Mesenchymal stem cell (in vitro differentiated cells and primary cell): ENCODE data around the gene C17orf113.

ENCODE experiments used
- DNase-seq: peaks from one replicate; pipeline ENCODE4 v3.0.0-alpha.2; 2013
- H2AFZ ChIP-seq: one replicate; pipeline ENCODE4 v1.6.1; 2013; ENCODE audit warnings: low read depth, mild to moderate bottlenecking, control low read depth, inconsistent platforms, low read length, moderate library complexity
- H2AK5ac ChIP-seq: 2 replicates; pipeline ENCODE4 v1.6.1; 2013; ENCODE audit warnings: low read length, moderate library complexity, mild to moderate bottlenecking, inconsistent platforms; ENCODE audit not compliant: severe bottlenecking
- H2BK120ac ChIP-seq: one replicate; pipeline ENCODE4 v1.6.1; 2013; ENCODE audit warnings: low read depth, mild to moderate bottlenecking, inconsistent platforms, low read length, moderate library complexity
- H2BK12ac ChIP-seq, 2 experiments: one replicate each; pipeline ENCODE4 v1.6.1; 2013; ENCODE audit warnings: inconsistent platforms in 2 of 2, low read length in 2 of 2, mild to moderate bottlenecking in 2 of 2, moderate library complexity in 2 of 2, control low read depth in 1 of 2
- H2BK15ac ChIP-seq: one replicate; pipeline ENCODE4 v1.6.1; 2013; ENCODE audit warnings: mild to moderate bottlenecking, low read depth, inconsistent platforms; ENCODE audit not compliant: poor library complexity, severe bottlenecking
- H2BK5ac ChIP-seq: 2 replicates; pipeline ENCODE4 v1.6.1; 2013; ENCODE audit warnings: low read depth, mild to moderate bottlenecking, low read length, control low read depth, inconsistent platforms; ENCODE audit not compliant: poor library complexity, severe bottlenecking
- H3K14ac ChIP-seq, 2 experiments: one replicate each; pipeline ENCODE4 v1.6.1; 2013; ENCODE audit warnings: inconsistent platforms in 2 of 2, low read length in 2 of 2, control low read depth in 1 of 2, mild to moderate bottlenecking in 1 of 2, moderate library complexity in 1 of 2
- H3K18ac ChIP-seq, 2 experiments: one replicate each; pipeline ENCODE4 v1.6.1; 2013; ENCODE audit warnings: inconsistent platforms in 2 of 2, low read length in 2 of 2, control low read depth in 1 of 2, low read depth in 1 of 2, mild to moderate bottlenecking in 1 of 2
- H3K23ac ChIP-seq, 2 experiments: one replicate each; pipeline ENCODE4 v1.6.1; 2013; ENCODE audit warnings: inconsistent platforms in 2 of 2, low read length in 2 of 2, mild to moderate bottlenecking in 2 of 2, moderate library complexity in 2 of 2, control low read depth in 1 of 2
- H3K27ac ChIP-seq: 2 replicates; pipeline ENCODE4 v1.5.1; 2013; ENCODE audit warnings: mild to moderate bottlenecking, moderate library complexity, low read length, control low read depth, inconsistent platforms; ENCODE audit not compliant: poor library complexity, severe bottlenecking
- H3K27me3 ChIP-seq, 2 experiments: 2 replicates each; pipeline versions ENCODE4 v1.6.1 to v1.7.0; 2013; ENCODE audit warnings: low read length in 2 of 2, mild to moderate bottlenecking in 2 of 2, moderate library complexity in 2 of 2, control low read depth in 1 of 2, inconsistent platforms in 1 of 2; ENCODE audit not compliant: control insufficient read depth in 1 of 2, insufficient read depth in 1 of 2
- H3K36me3 ChIP-seq, 2 experiments: 2 replicates each; pipeline versions ENCODE4 v1.6.1 to v1.7.0; 2013; ENCODE audit warnings: low read length in 2 of 2, control low read depth in 1 of 2, inconsistent platforms in 1 of 2, low read depth in 1 of 2, mild to moderate bottlenecking in 1 of 2; ENCODE audit not compliant: insufficient read depth in 2 of 2, control insufficient read depth in 1 of 2
- H3K4ac ChIP-seq, 2 experiments: one replicate each; pipeline ENCODE4 v1.6.1; 2013; ENCODE audit warnings: inconsistent platforms in 2 of 2, low read length in 2 of 2, mild to moderate bottlenecking in 2 of 2, moderate library complexity in 2 of 2, control low read depth in 1 of 2, low read depth in 1 of 2
- H3K4me1 ChIP-seq: 2 replicates; pipeline ENCODE4 v1.6.1; 2013; ENCODE audit warnings: low read depth, low read length, control low read depth; ENCODE audit not compliant: control insufficient read depth, insufficient read depth
- H3K4me2 ChIP-seq: 2 replicates; pipeline ENCODE4 v1.6.1; 2013; ENCODE audit warnings: low read length, mild to moderate bottlenecking, inconsistent platforms; ENCODE audit not compliant: poor library complexity, severe bottlenecking
- H3K4me3 ChIP-seq, 2 experiments: 2 replicates each; pipeline versions ENCODE4 v1.5.1 to v1.7.0; 2013; ENCODE audit warnings: low read length in 2 of 2, mild to moderate bottlenecking in 2 of 2, control low read depth in 1 of 2, low read depth in 1 of 2; ENCODE audit not compliant: insufficient read depth in 1 of 2
- H3K79me1 ChIP-seq: replicated peaks from 2 replicates; pipeline ENCODE4 v1.6.1; 2013; ENCODE audit warnings: mild to moderate bottlenecking, control low read depth, low read length, inconsistent platforms; ENCODE audit not compliant: poor library complexity, severe bottlenecking
- H3K9ac ChIP-seq: 2 replicates; pipeline ENCODE4 v1.7.0; 2013; ENCODE audit warnings: mild to moderate bottlenecking, low read length, moderate library complexity
- H3K9me3 ChIP-seq: 2 replicates; pipeline ENCODE4 v1.7.0; 2013; ENCODE audit warnings: mild to moderate bottlenecking, low read length; ENCODE audit not compliant: control insufficient read depth
- H4K8ac ChIP-seq: one replicate; pipeline ENCODE4 v1.6.1; 2013; ENCODE audit warnings: inconsistent platforms, mild to moderate bottlenecking, low read length, moderate library complexity
- H4K91ac ChIP-seq: one replicate; pipeline ENCODE4 v1.6.1; 2013; ENCODE audit warnings: mild to moderate bottlenecking, low read length, inconsistent platforms
- WGBS: methylation state at CpG from one replicate; pipeline ENCODE4 v1.1.7; 2013; ENCODE audit warnings: mixed read lengths; 5-methylcytosine and 5-hydroxymethylcytosine counted together

C17orf113 gene

DNA sequence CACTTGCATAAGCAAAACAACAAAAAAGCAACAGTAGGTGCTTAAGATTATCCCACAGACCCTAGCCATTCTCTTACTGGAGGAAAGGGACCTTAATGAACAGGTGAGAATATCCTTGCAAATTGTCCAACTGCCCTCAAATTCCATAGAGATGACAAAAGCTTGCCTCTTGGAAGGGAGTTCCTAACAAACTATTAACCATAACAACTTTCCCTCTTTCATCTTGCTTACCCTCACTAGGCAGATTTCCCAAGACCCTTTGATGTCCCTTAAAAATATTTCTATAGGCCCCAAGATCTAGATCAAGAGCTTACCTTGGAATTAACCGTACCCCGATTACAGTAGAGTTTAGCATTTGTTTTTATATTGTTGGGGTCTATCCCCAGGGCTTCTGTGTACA lies 62.0 kb downstream of the C17orf113 start:
- Histone ChIP-seq H3K4me2 (no peak overlapping the region), H3K9ac (no peak overlapping the region), H2BK5ac (no peak overlapping the region), H4K8ac (no peak overlapping the region), H3K4ac (no peak overlapping the region), H3K18ac (no peak overlapping the region), H3K27me3 (no peaks in the 10 kb centered on the region), H3K4me3 (no peak overlapping the region), H3K27ac (no peak overlapping the region), H3K23ac (no peak overlapping the region), H4K91ac (no peak overlapping the region), H3K9me3 (no peaks in the 10 kb centered on the region), H2BK15ac (no peak overlapping the region), H3K79me1 (peaks cover 41% of the 10 kb centered on the region), H2BK120ac (no peak overlapping the region), H3K36me3 (peaks cover 49 to 95% of the 10 kb centered on the region in 2 experiments), H2AK5ac (no peak overlapping the region), H3K14ac (no peak overlapping the region), H2AFZ (no peak overlapping the region), H2BK12ac (no peak overlapping the region), H3K4me1 (no peaks in the 10 kb centered on the region)
- WGBS, result 100% methylated on average over 1 of the region's 2 CpGs
- no peak for DNase-seq
